ENCODE results near the gene PCDHA1.

DNA sequence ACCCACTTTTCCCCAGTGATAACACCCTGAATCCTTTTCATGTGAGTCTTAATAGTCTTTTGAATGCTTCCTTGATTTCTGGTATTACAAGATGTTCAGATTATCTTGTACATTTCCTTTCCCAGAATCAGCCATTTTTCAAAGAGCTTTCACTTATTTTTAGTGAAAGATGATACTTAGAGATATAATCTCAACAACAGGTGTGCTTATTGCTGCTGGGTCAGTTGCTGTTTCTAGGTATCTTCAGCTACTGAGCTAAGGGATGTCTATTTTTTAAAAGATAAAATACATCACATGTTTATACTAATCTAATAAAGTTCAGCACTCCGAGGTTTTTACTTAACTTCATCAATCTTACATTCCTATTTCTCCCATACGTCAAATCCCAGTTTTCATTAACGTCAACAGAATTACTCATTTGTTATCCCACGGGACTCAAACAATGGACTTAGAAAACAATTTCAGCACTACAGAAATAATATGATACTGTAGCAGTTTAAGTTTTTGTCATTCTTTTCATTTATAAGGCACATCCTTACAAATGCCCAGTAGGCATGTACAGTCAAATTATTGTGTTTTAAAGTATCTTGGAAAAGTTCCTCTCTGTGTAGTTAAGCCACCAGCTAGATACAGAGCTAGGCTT is 149.1 kb downstream of the PCDHA1 start:
- TF ChIP-seq, protein P1, sequence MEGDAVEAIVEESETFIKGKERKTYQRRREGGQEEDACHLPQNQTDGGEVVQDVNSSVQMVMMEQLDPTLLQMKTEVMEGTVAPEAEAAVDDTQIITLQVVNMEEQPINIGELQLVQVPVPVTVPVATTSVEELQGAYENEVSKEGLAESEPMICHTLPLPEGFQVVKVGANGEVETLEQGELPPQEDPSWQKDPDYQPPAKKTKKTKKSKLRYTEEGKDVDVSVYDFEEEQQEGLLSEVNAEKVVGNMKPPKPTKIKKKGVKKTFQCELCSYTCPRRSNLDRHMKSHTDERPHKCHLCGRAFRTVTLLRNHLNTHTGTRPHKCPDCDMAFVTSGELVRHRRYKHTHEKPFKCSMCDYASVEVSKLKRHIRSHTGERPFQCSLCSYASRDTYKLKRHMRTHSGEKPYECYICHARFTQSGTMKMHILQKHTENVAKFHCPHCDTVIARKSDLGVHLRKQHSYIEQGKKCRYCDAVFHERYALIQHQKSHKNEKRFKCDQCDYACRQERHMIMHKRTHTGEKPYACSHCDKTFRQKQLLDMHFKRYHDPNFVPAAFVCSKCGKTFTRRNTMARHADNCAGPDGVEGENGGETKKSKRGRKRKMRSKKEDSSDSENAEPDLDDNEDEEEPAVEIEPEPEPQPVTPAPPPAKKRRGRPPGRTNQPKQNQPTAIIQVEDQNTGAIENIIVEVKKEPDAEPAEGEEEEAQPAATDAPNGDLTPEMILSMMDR (IDR thresholded peaks at IDR 0.05 in 4 of 5, conservative IDR thresholded peaks at IDR 0.05 in 1 of 5): no peak
- no peak for TF ChIP-seq POLR2A (IDR thresholded peaks at IDR 0.05)

All from gastrocnemius medialis (tissue), 4 donors.